Measurements from ENCODE around the gene TP63. TPM values are rescaled to one million over a fixed set of nuclear protein-coding genes. Genes with fewer than 3 reads are reported as not detected.

The TP63 gene
- total and polyA plus RNA-seq, 3 donors from 2014 or later: 5.2 to 10.5 (median 6.0) TPM

- Histone ChIP-seq H3K36me3 (ENCODE audit: low read depth, missing control alignments) (no peaks in the 10 kb centered on the region), H3K4me3 (no peak overlapping the region), H3K4me1 (no peaks in the 10 kb centered on the region), H3K9me3 (no peaks in the 10 kb centered on the region), H3K27me3 (no peaks in the 10 kb centered on the region), H3K27ac (no peak overlapping the region)
- 65 to 73% methylated on average over 1 of the region's 1 CpG for WGBS, 2 donors
- intact Hi-C loops (cut with DNase I; ENCODE audit: low total_unique reads): no loop called here
- DNase-seq: no peak
- no peak for TF ChIP-seq POLR2A (IDR thresholded peaks at IDR 0.05)
- TF ChIP-seq CTCF (IDR thresholded peaks at IDR 0.05): no peak
These were observed 279.8 kb downstream of the TP63 start for GRCh38 chr3:189911001-189911400.

GRCh38 chr3:189914799-189915198, 283.6 kb downstream of the TP63 start:
- no peak for TF ChIP-seq CTCF (IDR thresholded peaks at IDR 0.05)
- no peak for TF ChIP-seq POLR2A (IDR thresholded peaks at IDR 0.05)
- no peaks in the 10 kb centered on the region for H3K36me3 ChIP-seq (ENCODE audit: low read depth, missing control alignments)
- no peak overlapping the region for H3K4me3 ChIP-seq
- H3K4me1 ChIP-seq: no peaks in the 10 kb centered on the region
- WGBS, 2 donors: 75 to 87% methylated on average over 3 of the region's 3 CpGs
- no peaks in the 10 kb centered on the region for H3K9me3 ChIP-seq
- H3K27me3 ChIP-seq: no peaks in the 10 kb centered on the region
- no peak overlapping the region for H3K27ac ChIP-seq
- intact Hi-C loops (cut with DNase I; ENCODE audit: low total_unique reads): no loop called here
- no peak for DNase-seq

GRCh38 chr3:189921770-189922169, 290.6 kb downstream of the TP63 start:
- no peaks in the 10 kb centered on the region for H3K27me3 ChIP-seq

GRCh38 chr3:189927975-189928895, 297.0 kb downstream of the TP63 start:
- H3K27ac ChIP-seq: no peak overlapping the region
- H3K4me1 ChIP-seq: no peaks in the 10 kb centered on the region
- H3K4me3 ChIP-seq: no peak overlapping the region
- intact Hi-C loops (cut with DNase I; ENCODE audit: low total_unique reads): no loop called here
- no peak for DNase-seq
- TF ChIP-seq CTCF (IDR thresholded peaks at IDR 0.05): no peak
- TF ChIP-seq POLR2A (IDR thresholded peaks at IDR 0.05): no peak
- WGBS, 2 donors: 68 to 77% methylated on average over 6 of the region's 6 CpGs
- H3K27me3 ChIP-seq: no peaks in the 10 kb centered on the region
- H3K9me3 ChIP-seq: no peaks in the 10 kb centered on the region
- no peaks in the 10 kb centered on the region for H3K36me3 ChIP-seq (ENCODE audit: low read depth, missing control alignments)

More at GRCh38 chr3:189921770-189922169, 290.6 kb downstream of the TP63 start:
- H3K27ac ChIP-seq: no peak overlapping the region
- H3K36me3 ChIP-seq (ENCODE audit: low read depth, missing control alignments): no peaks in the 10 kb centered on the region
- DNase-seq: no peak
- TF ChIP-seq CTCF (IDR thresholded peaks at IDR 0.05): no peak
- TF ChIP-seq POLR2A (IDR thresholded peaks at IDR 0.05): no peak
- no peaks in the 10 kb centered on the region for H3K4me1 ChIP-seq
- no peak overlapping the region for H3K4me3 ChIP-seq
- H3K9me3 ChIP-seq: no peaks in the 10 kb centered on the region
- intact Hi-C loops (cut with DNase I; ENCODE audit: low total_unique reads): no loop called here
